PC-3 (cell line): ENCODE results near the gene FAM186B. TPM values are rescaled to one million over a fixed set of nuclear protein-coding genes. Genes with fewer than 3 reads are reported as not detected.

Source experiments
- ATAC-seq: fragments of 200-7000 bp; cut with Tn5 transposase; 2 replicates; pipeline ENCODE4 v1.9.1; 2020; ENCODE audit warnings: mild to moderate bottlenecking, moderate library complexity
- BruUV-seq: library from RNA; stranded (reverse); fragments of 400-500 nt; replicated peaks from 2 replicates; lab custom pipeline; 2021; lab: Mats Ljungman, UMichigan
- CTCF ChIA-PET: fragments of 300-600 bp; sonication (Branson Sonifier 250); formaldehyde crosslinking; loops from one replicate; lab custom pipeline; 2022; ENCODE audit warnings: antibody characterized with exemption; lab: Charles Lee
- POLR2A ChIA-PET: fragments of 300-600 bp; sonication (Branson Sonifier 250); formaldehyde crosslinking; loops from one replicate; lab custom pipeline; 2022; ENCODE audit warnings: antibody characterized with exemption; ENCODE audit not compliant: unreplicated experiment; lab: Charles Lee
- DNase-seq: peaks from one replicate; pipeline ENCODE4 v3.0.0-alpha.2; 2015
- H2AFZ ChIP-seq: fragments of 300-600 bp; sonication (generic); 2 replicates; pipeline ENCODE4 v1.6.0; 2016; ENCODE audit warnings: antibody characterized with exemption, low read length
- H3F3A ChIP-seq: fragments of 300-600 bp; sonication (generic); one replicate; pipeline ENCODE4 v1.6.0; 2017; ENCODE audit warnings: antibody characterized with exemption, low read length, control low read depth, mild to moderate bottlenecking; ENCODE audit not compliant: unreplicated experiment
- H3K27ac ChIP-seq: fragments of 300-600 bp; sonication (generic); 2 replicates; pipeline ENCODE4 v1.5.1; 2016; ENCODE audit warnings: mild to moderate bottlenecking, low read length
- H3K27me3 ChIP-seq: fragments of 300-600 bp; sonication (generic); 2 replicates; pipeline ENCODE4 v1.6.1; 2016; ENCODE audit warnings: low read length, mixed read lengths
- H3K36me3 ChIP-seq: fragments of 300-600 bp; sonication (generic); 2 replicates; pipeline ENCODE4 v1.6.1; 2016; ENCODE audit warnings: low read depth, mixed run types, low read length, mixed read lengths
- H3K4me1 ChIP-seq: fragments of 300-600 bp; sonication (generic); 2 replicates; pipeline ENCODE4 v1.5.1; 2016; ENCODE audit warnings: low read length; ENCODE audit not compliant: insufficient read depth
- H3K4me2 ChIP-seq: fragments of 300-600 bp; sonication (generic); 2 replicates; pipeline ENCODE4 v1.6.0; 2016; ENCODE audit warnings: low read length
- H3K4me3 ChIP-seq: fragments of 300-600 bp; sonication (generic); 2 replicates; pipeline ENCODE4 v1.5.1; 2016; ENCODE audit warnings: mild to moderate bottlenecking, low read length, mixed read lengths
- H3K79me2 ChIP-seq: fragments of 300-600 bp; sonication (generic); 2 replicates; pipeline ENCODE4 v1.6.1; 2017; ENCODE audit warnings: low read length, mixed read lengths
- H3K9ac ChIP-seq: fragments of 300-600 bp; sonication (generic); 2 replicates; pipeline ENCODE4 v1.6.0; 2016; ENCODE audit warnings: mild to moderate bottlenecking, low read length
- H3K9me2 ChIP-seq: fragments of 300-600 bp; sonication (generic); replicated peaks from 2 replicates; pipeline ENCODE4 v1.6.1; 2016; ENCODE audit warnings: mixed run types, low read length, mixed read lengths
- H3K9me3 ChIP-seq: fragments of 300-600 bp; sonication (generic); 2 replicates; pipeline ENCODE4 v1.6.1; 2016; ENCODE audit warnings: low read length, mixed read lengths
- H4K20me1 ChIP-seq: fragments of 300-600 bp; sonication (generic); 2 replicates; pipeline ENCODE4 v1.6.1; 2016; ENCODE audit warnings: low read length, mixed read lengths
- CTCF ChIP-seq: fragments of 300-600 bp; sonication (generic); conservative IDR thresholded peaks from 2 replicates; pipeline ENCODE4 v1.5.1; 2017; ENCODE audit warnings: antibody characterized with exemption, low read depth, mild to moderate bottlenecking, low read length
- EZH2 ChIP-seq: fragments of 300-600 bp; sonication (generic); IDR thresholded peaks from one replicate; pipeline ENCODE4 v1.6.1; 2017; ENCODE audit warnings: antibody characterized with exemption, mild to moderate bottlenecking, low read length; ENCODE audit not compliant: unreplicated experiment
- EZH2phosphoT487 ChIP-seq: fragments of 300-600 bp; sonication (generic); IDR thresholded peaks from 2 replicates; pipeline ENCODE4 v1.6.1; 2018; ENCODE audit warnings: mild to moderate bottlenecking, antibody characterized with exemption, low read length, borderline replicate concordance
- intact Hi-C: fragments of 100-400 bp; cut with micrococcal nuclease; formaldehyde crosslinking; loops from 2 replicates; pipeline ENCODE4 v1.9.0; 2023
- total RNA-seq: library from RNA; depleted of rRNA; stranded (reverse); fragments of >200 nt; gene quantifications from 2 replicates; pipeline ENCODE4 v1.2.3, GENCODE V29; 2014

FAM186B gene
- total RNA-seq, 1 experiment from 2014 or later = 0.80 TPM

DNA sequence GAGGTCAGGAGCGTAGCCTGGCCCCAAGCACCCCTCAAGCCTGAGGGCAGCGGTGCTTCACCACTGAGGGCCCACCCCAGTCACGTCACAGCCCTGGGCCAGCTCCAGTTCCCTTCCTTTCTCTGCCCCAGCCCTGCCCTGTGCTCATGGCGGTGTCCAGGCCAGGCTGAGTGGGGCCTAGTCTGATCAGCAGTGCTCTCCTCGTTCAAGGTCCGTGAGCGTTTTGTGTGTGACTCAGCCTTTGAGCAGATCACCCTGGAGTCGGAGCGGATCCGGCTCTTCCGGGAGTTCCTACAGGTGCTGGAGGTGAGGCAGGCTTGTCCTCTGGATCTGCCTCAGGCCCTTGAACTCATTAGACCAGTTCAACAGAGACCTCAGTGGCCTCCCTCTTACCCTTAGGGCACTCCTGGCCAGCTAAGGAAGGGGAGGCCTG lies 36.9 kb upstream of the FAM186B start:
- H2AFZ ChIP-seq = no peak overlapping the region
- peak; percentile 42 for DNase-seq
- POLR2A ChIA-PET = no interaction called here
- peak overlapping the region; percentile 10; the same call in 1 of the 2 replicates for H3K27ac ChIP-seq
- H3K9me2 ChIP-seq = no peaks in the 10 kb centered on the region
- H3F3A ChIP-seq = no peaks in the 10 kb centered on the region
- intact Hi-C loops = no loop called here
- H3K4me1 ChIP-seq = peaks cover 4% of the 10 kb centered on the region; the same call in 1 of the 2 replicates
- H3K27me3 ChIP-seq = no peaks in the 10 kb centered on the region
- BruUV-seq = no TSS peak
- no peaks in the 10 kb centered on the region for H3K9me3 ChIP-seq
- CTCF ChIA-PET = no interaction called here
- peak; percentile 39 for ATAC-seq
- H3K4me3 ChIP-seq = no peak overlapping the region
- H3K4me2 ChIP-seq = no peak overlapping the region
- H4K20me1 ChIP-seq = no peaks in the 10 kb centered on the region
- no peaks in the 10 kb centered on the region for H3K79me2 ChIP-seq
- H3K9ac ChIP-seq = no peak overlapping the region
- H3K36me3 ChIP-seq = no peaks in the 10 kb centered on the region
- TF ChIP-seq EZH2phosphoT487 = no peak
- TF ChIP-seq EZH2 = no peak
- TF ChIP-seq CTCF = no peak

DNA sequence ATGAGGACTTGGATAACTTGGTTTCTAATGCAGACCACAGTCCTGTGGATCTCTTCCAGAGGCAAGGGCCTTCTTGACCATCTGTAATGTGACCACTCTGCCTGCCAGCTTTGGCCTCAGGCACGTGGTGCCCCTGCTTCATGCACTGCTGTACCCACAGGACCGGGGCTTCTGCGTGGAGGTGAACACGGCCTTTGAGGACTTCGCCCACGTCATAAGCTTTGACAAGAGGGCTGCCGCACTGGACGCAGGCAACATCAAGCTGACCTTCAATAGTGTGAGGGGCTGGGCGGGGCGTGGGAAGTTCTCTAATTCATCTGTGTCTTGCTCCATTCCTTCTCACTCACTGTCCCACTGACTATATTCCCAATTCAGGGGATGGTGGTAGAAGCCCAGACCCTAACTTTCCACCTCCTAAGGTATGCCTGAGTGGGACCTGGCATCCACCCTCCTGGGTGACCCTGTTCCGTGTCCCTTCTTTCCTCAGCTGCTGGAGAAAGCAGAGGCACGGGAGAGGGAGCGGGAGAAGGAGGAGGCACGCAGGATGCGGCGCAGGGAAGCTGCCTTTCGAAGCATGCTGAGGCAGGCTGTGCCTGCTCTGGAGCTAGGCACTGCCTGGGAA lies 36.4 kb upstream of the FAM186B start:
- no peak overlapping the region for H2AFZ ChIP-seq
- no peak for TF ChIP-seq EZH2phosphoT487
- TF ChIP-seq EZH2 = no peak
- TF ChIP-seq CTCF = no peak
- no peak overlapping the region for H3K9ac ChIP-seq

More for the DNA sequence above, 36.4 kb upstream of the FAM186B start:
- no peaks in the 10 kb centered on the region for H3K9me3 ChIP-seq
- no peaks in the 10 kb centered on the region for H3K36me3 ChIP-seq
- H3K4me3 ChIP-seq = no peak overlapping the region
- POLR2A ChIA-PET = no interaction called here
- H3K9me2 ChIP-seq = no peaks in the 10 kb centered on the region
- H4K20me1 ChIP-seq = no peaks in the 10 kb centered on the region
- intact Hi-C loops = no loop called here
- H3K79me2 ChIP-seq = no peaks in the 10 kb centered on the region
- BruUV-seq = no TSS peak
- H3F3A ChIP-seq = no peaks in the 10 kb centered on the region
- H3K4me1 ChIP-seq = peaks cover 4% of the 10 kb centered on the region; the same call in 1 of the 2 replicates
- no peak overlapping the region for H3K4me2 ChIP-seq
- CTCF ChIA-PET = no interaction called here
- ATAC-seq = no peak
- H3K27me3 ChIP-seq = no peaks in the 10 kb centered on the region
- peak overlapping the region; percentile 10; the same call in 1 of the 2 replicates for H3K27ac ChIP-seq
- DNase-seq = no peak
